IPS DF 4.7 (cell line): Measurements from ENCODE around the gene CNPY2.

Source experiments
- DNase-seq: peaks from one replicate; pipeline ENCODE4 v3.0.0-alpha.2; 2013; ENCODE audit warnings: low spot score; ENCODE audit errors: extremely low read depth

The CNPY2 gene

DNA sequence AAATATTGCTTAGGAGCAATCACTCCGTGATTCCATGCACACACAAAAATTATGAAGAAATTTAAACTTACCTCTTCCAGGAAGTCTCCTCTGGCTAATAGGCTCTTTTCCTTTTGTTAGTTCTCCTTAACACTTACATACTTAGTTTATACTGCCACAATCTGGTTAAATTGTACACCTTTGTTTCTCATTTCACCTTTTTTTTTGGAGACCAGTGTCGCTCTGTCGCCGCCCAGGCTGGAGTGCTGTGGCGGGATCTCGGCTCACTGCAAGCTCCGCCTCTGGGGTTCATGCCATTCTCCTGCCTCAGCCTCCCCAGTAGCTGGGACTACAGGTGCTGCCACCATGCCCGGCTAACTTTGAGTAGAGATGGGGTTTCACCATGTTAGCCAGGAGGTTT lies 55.4 kb downstream of the CNPY2 start:
- DNase-seq: no peak
